Stimulated activated naive CD8-positive, alpha-beta T cell treated with anti-CD3 and anti-CD28 coated beads, Interleukin-15, Interleukin-2, amounts not matched to agents 100 U/mL and 50 U/mL, for 24 hours (primary cell): Measurements from ENCODE around the gene CELF5.
"Not testable (repeated sequence)": the region's sequence is repeated elsewhere in the genome, so short reads cannot be mapped to it uniquely, and the experiment has no call there.

Experiments used
- ATAC-seq: fragments of 150-1000 bp; cut with Tn5 transposase; one replicate; pipeline ENCODE4 v1.10.0; 2021
- DNase-seq: peaks from one replicate; pipeline ENCODE4 v3.0.0; 2021

Gene CELF5

DNA sequence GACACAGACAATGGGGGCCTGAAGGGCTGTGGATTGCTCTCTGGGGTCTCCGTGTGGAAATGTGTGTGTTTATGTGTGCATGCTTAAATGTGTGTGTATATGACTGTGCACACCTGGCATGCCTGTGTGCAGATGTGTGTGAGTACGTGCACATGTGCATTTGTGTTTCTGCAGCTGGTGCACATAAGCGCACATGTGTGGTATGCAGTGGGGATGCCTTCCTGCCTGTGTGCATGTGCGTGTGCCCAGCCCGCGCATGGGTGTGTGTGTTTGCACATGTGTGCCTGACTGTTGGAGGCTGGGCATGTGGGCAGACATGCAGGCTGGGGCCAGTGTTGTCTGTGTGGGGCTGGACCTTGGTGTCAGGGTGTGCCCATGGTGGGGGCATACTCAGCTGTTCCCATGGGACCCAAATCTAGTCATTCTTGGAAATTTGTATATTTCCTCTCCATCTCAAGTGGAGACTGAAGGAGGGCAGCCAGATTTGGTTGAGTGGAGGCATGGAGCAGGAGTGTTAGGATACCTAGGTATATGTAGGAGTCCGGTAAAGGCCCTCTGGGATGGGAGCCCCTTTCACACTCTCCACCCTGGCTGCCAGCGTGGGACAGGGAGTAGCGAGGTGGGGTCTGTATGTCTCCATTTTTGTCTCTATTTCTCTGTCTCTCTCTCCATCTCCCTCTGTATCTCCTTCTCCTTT lies 49.9 kb downstream of the CELF5 start:
- no peak for DNase-seq
- no peak for ATAC-seq

DNA sequence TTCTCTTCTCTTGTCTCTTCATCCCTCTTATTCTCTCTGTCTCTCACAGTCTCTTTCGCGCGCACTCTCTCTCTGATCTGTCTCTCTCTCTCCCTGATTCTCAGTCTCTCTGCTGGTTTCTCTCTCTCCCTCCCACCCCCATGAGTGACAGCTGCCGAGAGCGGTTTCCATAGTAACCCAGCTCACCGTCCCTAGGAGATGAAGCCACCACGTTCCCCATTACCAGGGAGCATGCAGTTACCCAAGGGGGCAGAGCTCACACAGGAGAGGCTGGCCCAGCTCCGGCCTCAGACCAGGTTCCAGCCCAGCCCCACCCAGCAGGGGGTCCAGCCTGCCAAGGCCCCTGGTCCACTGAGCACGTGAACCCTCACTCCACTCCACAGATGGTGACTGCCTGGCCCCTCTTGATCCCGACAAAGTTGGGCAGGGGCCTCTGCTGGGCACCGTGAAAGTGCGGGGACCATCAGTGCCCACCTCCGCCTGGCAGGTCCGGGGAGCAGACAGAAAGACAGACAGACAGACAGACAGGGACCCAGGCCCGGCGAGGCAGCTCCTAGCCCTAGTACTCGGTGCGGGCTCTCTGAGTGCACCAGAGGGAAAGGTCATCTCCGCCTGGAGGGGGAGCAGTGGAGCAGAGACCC lies 50.6 kb downstream of the CELF5 start:
- peak; percentile 54 for ATAC-seq
- peak; percentile 83 for DNase-seq

DNA sequence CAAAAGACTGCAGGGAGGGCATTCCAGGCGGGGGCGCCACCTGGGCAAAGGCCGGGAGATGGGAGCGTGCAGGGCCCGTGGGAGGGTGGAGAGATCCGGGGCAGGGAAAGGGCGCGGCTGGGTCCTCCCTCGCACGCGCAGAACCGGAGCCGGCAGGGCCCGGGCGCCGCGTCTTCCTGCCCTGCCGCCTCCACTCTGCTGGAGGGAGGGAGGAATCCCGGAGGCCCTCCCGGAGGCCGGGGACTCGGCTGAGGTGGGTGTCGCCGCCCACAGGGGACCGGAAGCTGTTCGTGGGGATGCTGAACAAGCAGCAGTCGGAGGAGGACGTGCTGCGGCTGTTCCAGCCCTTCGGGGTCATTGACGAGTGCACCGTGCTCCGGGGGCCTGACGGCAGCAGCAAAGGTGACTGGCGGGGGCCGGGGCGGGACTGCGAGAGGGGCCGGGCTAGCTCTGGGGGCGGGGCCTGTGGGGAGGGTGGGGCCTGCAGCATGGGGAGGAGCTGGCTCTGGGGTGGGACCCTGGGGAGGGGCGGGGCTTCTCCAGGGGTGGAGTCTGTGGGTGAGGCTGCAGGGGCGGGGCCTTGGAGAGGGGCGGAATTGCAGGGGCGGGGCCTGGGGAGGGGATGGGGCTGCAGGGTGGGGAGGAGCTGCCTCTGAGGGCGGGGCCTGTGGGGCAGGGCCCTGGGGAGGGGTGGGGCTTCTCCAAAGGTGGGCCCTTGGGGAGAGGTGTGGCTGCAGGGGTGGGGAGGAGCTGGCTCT lies 51.3 kb downstream of the CELF5 start:
- DNase-seq: peak; percentile 95
- ATAC-seq: peak; percentile 86

DNA sequence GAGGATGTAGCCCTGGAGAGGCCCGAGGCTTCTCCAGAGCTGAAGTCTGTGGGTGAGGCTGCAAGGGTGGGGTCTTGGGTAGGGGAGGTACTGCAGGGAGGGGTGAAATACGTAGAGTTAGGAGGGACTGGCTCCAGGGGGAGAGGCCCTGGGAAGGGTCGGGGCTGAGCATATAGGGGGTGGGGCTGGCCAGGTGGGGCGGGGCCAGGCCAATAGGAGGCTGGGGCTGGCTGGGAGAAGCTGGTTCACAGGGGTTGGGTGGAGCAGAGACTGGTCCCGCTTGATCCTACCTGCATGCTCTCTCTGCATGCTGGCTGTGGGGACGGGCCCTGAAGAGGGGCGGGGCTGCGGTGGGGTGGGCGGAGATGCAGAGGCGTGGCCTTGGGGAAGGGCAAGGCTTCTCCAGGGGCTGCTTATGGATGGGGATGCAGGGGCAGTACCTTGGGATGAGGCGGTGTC lies 51.9 kb downstream of the CELF5 start:
- ATAC-seq (peak; percentile 14), DNase-seq (peak; percentile 53)

DNA sequence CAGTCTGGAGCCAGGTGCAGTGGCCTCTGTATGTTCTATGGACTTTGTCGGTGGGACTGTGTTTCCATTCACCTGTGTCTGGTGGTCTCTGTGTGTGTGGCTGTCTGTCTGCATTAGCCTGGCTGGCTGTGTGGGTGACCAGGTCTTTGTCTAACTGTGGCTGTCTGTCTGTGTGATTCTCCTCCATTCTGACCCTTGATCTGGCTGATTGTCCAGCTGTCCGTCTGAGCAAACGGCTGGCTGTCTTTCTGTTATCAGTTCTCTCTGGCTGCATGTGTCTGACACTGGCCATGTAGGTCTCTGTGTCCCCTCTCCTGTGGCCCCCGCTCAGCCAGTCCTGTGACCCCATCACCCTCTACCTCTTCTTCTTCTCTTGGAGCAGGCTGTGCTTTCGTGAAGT lies 53.2 kb downstream of the CELF5 start:
- ATAC-seq (no peak), DNase-seq (no peak)

DNA sequence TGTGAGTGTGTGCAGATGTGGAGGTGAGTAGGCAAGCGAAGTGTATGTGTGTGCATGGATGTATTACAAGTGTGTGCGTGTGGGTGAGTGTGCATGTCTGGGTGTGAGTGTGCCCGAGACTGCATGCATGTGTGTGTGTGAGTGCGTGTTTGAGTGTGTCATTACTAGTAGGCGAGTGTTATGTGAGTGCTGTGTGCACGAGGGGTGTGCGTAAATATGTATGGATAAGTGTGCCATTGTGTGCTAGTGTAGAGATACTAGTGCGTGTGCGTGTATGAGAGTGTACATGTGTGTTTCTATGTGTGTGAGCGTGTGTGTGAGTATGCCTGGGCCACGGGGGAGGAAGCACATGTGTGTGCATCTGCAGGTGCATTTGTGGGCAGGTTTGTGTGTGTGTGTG lies 53.8 kb downstream of the CELF5 start:
- ATAC-seq: no peak

DNA sequence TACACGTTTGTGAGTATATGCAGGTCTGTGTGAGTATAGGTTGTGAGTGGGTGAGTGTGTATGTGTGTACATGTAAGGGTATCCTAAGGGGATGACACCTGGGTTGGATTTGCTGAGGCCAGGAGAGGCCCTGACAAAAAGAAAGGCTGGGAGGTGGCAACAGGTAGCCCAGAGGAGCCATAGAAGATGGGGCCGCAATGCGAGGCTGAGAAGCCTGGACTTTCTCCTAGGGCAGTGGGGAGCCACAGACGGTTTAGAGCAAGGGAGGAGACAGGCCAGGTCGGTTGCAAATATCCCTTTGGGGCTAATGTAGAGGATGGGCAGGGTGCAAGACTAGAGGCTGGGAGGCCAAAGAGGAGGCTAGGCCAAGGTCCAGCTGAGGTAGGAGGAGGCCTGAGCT lies 54.3 kb downstream of the CELF5 start:
- DNase-seq: no peak
- ATAC-seq: no peak

More for the DNA sequence above, 53.8 kb downstream of the CELF5 start:
- DNase-seq: no peak

DNA sequence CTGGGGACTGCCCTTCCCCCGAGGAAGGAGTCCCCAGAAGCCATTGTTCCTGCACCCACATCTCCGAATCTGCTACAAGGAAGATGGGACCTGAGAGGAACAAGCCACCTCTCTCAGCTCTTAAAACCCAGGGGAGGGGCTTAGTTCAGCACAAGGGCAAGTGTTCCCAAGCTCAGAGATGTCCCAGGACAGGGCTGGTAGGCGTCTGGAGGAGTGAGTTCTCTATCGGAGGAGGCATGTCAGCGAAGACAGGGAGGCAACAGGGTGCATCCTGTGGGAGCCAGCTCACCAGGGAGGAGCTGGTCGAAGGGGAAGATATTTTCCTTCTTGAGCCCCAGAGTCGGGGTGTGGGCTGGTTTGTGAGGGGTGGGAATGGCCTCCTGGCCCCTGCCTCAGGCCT lies 54.8 kb downstream of the CELF5 start:
- DNase-seq (no peak), ATAC-seq (no peak)

DNA sequence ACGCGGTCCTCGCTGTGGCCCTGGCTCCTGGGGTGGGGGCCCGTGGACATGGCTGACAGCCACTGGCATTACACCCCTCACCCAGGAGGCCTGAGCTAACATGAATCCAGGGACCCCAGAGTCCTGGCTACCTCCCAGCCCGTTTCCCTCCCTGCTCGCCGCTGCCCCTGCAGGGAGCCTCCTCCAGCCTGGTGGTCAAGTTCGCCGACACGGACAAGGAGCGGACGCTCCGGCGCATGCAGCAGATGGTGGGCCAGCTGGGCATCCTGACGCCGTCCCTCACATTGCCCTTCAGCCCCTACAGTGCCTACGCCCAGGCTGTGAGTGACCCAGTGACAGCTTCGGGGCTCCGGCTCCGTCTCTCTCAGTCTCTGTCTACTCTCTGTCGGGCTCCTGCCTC lies 56.6 kb downstream of the CELF5 start:
- DNase-seq (no peak), ATAC-seq (no peak)

DNA sequence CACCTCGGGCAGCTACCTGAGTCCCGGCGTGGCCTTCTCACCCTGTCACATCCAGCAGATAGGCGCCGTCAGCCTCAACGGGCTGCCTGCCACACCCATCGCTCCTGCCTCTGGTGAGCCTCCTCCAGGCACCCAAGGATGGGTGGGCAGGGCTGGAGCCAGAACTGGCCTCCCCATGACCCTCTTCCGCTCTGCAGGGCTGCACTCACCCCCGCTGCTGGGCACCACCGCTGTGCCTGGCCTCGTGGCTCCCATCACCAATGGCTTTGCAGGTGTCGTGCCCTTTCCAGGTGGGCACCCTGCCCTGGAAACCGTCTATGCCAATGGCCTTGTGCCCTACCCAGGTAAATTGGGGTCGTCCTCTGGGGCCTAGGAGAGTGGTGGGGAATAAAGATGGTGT lies 57.7 kb downstream of the CELF5 start:
- no peak for ATAC-seq

DNA sequence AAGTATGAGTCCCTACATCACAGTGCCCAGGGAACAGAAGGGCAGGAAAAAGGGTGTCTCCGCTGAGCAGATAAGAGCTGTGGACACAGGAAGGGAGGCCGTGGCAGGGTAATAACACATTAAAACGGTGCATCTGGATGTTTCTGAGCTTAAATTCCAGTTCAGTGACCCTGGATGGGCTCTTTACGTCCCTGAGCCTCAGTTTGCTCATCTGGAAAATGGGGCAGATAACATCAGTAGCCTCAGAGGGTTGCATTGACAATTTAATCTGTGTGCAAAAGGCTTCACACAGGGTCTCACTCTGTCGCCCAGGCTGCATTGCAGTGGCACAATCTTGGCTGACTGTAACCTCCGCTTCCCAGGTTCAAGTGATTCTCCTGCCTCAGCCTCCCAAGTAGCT lies 58.1 kb downstream of the CELF5 start:
- DNase-seq (no peak), ATAC-seq (no peak)

More for the DNA sequence above, 57.7 kb downstream of the CELF5 start:
- DNase-seq: no peak

DNA sequence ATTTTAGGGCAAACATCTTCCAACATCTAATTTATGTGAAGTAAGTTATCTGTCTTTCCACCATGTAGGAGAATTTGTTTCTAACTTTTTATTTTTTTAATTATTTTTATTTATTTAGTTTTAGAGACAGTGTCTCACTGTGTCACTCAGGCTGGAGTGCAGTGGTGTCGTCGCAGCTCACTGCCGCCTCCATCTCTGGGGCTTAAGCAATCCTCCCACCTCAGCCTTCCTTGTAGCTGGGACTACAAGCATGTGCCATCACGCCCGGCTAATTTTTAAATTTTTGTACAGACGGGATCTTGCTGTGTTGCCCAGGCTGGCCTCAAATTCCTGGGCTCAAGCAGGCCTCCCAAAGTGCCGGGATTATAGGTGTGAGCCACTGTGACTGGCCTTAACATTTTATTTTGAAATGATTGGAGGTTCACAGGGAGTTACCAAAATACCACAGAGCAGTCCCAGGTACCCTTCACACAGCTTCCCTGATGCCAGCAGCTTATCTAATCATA lies 58.8 kb downstream of the CELF5 start:
- ATAC-seq (no peak), DNase-seq (no peak)

DNA sequence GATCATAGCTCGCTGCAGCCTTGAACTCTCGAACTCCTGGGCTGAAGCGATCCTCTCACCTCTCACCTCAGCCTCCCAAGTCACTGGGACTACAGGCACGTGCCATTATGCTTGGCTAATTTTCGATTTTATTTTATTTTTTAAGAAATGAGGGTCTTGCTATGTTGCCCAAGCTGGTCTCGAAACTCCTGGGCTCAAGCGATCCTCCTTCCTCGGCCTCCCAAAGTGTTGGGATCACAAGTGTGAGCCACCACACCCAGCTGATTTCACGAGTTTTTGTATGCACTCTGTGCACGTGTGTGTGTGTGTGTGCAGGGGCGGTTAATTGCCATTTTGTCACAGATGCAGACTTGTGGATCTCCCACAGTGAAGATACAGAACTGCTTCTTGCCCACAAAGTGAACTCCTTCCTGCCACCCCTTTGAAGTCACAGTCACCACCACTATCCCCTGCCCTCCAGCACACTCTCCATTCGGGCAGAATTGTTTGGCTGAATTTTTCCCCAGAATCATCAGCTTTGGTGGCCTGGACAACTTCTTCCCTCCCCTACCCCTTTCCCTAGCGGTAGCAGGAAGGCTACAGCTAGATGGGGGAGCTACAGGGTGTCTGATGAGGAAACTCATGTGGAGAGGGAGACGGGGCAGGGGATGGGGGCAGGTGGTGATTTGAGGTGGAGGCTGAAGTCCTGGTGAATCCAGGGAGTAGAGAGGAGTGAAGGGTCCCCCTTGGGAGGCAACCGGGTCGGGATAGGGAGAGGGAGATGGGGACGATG lies 59.6 kb downstream of the CELF5 start:
- DNase-seq (no peak), ATAC-seq (no peak)

DNA sequence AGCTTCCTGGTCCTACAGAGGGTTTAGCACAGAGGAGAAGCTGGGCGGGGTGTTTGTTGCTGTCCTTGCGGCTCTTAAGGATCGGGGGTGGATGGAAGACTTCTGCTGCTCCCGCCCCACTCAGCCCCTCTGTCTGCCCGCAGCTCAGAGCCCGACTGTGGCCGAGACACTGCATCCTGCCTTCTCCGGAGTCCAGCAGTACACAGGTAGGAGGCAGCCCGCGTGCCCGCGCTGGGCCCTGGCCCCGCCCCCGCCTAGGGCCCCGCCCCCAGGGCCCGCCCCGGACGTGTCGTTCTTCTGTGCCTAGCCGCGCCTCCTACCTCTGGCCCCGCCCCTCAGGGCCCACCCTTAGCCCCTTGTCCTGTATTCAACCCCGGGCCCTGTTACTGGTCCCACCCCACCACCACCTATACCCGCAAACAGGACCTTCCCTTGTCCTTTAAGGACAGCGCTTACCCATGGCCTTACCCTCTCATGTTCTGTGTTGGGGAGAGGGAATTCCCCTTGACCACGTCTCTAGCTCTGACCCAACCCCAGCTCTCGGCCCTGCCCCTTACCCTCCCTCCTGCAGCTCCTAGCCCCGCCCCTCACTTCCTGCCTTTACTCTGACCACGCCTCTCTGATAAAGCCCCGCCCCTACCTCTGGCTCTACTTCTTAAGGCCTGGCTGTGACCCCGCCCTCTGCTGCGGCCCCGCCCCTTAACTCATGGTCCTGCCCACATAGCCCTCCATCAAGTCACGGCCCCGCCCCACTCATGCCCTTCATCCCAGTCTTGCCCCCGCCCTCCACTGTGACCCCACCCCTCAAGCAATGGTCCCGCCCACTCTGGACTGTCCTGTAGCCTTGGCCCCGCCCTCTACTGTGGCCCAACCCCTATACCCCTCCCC lies 60.5 kb downstream of the CELF5 start:
- peak; percentile 86 for DNase-seq
- ATAC-seq: peak; percentile 85

DNA sequence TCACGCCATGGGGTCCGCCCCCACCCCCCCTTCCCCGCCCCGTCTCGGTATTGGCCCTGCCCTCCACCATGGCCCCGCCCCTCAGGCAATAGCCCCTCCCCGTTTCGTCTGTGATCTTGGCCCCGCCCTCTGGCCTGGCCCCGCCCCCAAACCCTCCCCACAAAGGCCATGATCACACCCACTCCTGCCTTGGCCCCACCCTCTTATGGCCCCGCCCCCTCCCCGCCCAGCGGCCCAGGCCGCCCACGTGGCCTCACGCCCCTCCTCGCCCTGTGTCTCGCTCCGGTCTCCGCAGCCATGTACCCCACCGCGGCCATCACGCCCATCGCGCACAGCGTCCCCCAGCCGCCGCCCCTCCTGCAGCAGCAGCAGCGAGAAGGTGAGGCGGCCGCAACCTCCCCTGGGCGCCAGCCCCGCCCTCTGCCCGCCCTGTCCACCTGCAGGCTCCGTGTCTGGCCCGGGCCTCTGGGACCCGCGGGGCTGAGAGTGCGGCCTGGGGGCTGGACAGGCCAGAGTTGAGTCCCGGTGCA lies 61.3 kb downstream of the CELF5 start:
- peak; percentile 3 for ATAC-seq
- peak; percentile 74 for DNase-seq

DNA sequence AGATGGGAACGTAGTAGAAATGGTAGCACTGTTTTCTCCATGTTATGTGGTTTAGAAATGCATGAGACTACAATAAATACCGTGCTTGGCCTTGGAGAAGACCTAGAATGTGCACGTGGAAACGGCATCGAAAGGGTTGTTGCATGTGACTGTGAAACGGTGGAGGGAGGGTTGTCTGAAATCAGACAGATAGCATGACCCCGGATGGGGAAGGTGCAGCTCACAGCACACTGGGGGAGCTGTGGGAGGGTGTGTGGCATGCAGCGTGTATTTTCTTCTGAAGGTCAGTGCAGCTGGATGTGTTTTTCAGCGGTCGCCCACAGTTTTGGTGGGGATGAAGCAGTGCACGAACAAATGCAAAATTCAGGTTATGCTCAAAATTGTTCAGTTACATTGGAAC lies 63.4 kb downstream of the CELF5 start:
- ATAC-seq (no peak), DNase-seq (no peak)

DNA sequence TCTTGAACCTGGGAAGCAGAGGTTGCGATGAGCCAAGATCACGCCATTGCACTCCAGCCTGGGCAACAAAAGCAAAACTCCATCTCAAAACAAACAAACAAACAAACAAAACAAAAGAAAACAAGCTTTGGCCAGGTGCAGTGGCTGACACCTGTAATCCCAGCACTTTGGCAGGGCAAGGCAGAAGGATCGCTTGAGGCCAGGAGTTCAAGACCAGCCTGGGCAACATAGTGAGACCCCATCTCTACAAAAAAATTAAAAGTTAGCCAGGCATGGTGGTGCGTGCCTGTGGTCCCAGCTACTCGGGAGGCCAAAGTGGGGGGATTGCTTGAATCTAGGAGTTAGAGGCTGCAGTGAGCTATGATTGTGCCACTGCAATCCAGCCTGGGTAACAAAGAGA lies 64.0 kb downstream of the CELF5 start:
- ATAC-seq, DNase-seq: not testable (repeated sequence)

DNA sequence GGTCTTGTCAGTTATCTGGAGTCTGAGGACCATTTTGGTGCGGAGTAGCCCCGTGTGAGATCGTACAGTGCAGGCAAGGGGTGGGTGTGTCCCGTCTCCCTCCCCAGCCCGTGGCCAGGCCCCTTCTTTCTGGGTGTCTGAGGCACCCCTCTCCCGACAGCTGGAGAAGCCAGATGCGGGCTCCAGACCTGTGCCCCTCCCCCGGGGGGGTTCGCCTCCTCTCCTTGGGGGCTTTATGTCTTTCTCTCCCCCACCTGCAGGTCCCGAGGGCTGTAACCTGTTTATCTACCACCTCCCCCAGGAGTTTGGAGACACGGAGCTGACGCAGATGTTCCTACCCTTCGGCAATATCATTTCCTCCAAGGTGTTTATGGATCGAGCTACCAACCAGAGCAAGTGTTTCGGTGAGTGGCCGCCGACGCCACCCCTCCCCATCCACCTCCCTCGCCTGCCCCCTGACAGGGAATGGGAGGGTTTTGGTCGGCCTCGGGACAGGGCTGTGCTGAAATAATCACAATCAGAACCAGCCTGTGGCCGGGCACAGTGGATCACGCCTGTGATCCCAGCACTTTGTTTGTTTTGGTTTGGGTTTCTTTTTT lies 65.6 kb downstream of the CELF5 start:
- no peak for DNase-seq
- ATAC-seq: no peak

DNA sequence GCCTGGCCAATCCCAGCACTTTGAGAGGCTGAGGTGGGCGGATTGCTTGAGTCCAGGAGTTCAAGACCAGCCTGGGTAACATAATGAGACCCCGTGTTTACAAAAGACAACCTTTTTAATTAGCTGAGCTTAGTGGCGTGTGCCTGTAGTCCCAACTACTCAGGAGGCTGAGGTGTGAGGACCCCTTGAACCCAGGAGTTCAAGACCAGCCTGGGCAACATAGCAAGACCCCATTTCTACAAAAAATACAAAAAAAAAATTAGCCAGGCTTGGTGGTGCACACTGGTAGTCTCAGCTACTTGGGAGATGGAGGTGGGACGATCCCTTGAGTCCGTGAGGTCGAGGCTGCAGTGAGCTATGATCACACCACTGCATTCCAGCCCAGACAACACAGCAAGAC lies 66.4 kb downstream of the CELF5 start:
- ATAC-seq, DNase-seq: not testable (repeated sequence)

DNA sequence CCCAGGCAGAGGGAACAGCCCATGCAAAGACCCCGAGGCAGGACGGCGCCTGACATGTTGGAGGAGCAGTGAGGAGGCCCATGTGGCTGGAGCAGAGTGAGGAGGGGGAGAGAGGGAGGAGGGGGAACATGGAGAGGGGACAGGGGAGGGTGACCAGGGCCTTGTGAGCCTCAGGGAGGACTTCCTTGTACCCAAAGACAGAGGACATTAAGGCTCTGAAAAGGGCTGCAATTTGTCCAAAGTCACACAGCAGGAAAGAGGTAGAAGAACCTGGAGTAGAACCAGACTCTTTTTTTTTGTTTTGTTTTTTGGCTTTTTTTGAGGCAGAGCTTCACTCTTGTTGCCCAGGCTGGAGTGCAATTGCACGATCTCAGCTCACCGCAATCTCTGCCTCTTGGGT lies 67.2 kb downstream of the CELF5 start:
- ATAC-seq (no peak), DNase-seq (no peak)
